ENCODE data around the gene ATXN10.

Gene ATXN10

GRCh38 chr22:45879552-45879949 lies 207.9 kb downstream of the ATXN10 start:
- DNase-seq (ENCODE audit: low read depth), result no peak
- TF ChIP-seq, protein P1, sequence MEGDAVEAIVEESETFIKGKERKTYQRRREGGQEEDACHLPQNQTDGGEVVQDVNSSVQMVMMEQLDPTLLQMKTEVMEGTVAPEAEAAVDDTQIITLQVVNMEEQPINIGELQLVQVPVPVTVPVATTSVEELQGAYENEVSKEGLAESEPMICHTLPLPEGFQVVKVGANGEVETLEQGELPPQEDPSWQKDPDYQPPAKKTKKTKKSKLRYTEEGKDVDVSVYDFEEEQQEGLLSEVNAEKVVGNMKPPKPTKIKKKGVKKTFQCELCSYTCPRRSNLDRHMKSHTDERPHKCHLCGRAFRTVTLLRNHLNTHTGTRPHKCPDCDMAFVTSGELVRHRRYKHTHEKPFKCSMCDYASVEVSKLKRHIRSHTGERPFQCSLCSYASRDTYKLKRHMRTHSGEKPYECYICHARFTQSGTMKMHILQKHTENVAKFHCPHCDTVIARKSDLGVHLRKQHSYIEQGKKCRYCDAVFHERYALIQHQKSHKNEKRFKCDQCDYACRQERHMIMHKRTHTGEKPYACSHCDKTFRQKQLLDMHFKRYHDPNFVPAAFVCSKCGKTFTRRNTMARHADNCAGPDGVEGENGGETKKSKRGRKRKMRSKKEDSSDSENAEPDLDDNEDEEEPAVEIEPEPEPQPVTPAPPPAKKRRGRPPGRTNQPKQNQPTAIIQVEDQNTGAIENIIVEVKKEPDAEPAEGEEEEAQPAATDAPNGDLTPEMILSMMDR (conservative IDR thresholded peaks at IDR 0.05; ENCODE audit: low read depth, low read length), result no peak
- no peak overlapping the region for H3K4me3 ChIP-seq (ENCODE audit: low read length)

- TF ChIP-seq, protein P1 (conservative IDR thresholded peaks at IDR 0.05; ENCODE audit: low read depth, low read length), result no peak
- no peak for DNase-seq (ENCODE audit: low read depth)
- no peak overlapping the region for H3K4me3 ChIP-seq (ENCODE audit: low read length)
Measured at GRCh38 chr22:45880091-45880715, 208.6 kb downstream of the ATXN10 start.

GRCh38 chr22:45880716-45881523 lies 209.3 kb downstream of the ATXN10 start:
- no peak for DNase-seq (ENCODE audit: low read depth)
- no peak overlapping the region for H3K4me3 ChIP-seq (ENCODE audit: low read length)

GRCh38 chr22:45881524-45881875 lies 209.9 kb downstream of the ATXN10 start:
- no peak overlapping the region for H3K4me3 ChIP-seq (ENCODE audit: low read length)
- DNase-seq (ENCODE audit: low read depth), result no peak
- TF ChIP-seq, protein P1 (conservative IDR thresholded peaks at IDR 0.05; ENCODE audit: low read depth, low read length), result no peak

More at GRCh38 chr22:45880716-45881523, 209.3 kb downstream of the ATXN10 start:
- TF ChIP-seq, protein P1 (conservative IDR thresholded peaks at IDR 0.05; ENCODE audit: low read depth, low read length), result no peak

- no peak overlapping the region for H3K4me3 ChIP-seq (ENCODE audit: low read length)
- DNase-seq (ENCODE audit: low read depth), result no peak
- TF ChIP-seq, protein P1 (conservative IDR thresholded peaks at IDR 0.05; ENCODE audit: low read depth, low read length), result no peak
Measured at GRCh38 chr22:45882881-45883810, 211.5 kb downstream of the ATXN10 start.

DNA sequence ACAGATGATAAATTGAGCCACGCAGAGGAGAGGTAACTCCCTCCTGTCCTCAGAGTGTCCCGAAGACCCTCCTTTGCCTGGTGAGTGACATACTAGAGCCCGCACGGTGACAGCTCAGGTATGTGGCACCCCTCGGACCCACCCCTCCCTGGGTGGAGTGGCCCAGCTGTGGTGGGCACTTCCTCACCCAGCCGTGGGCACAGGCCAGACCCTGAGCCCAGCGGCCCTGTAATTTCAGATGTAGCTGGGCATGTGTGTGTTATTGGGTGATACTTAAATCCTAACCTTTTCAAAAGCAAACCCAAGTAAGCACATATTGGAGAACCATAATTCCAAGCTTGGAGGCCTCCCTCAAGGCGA lies 212.2 kb downstream of the ATXN10 start:
- H3K4me3 ChIP-seq (ENCODE audit: low read length), result no peak overlapping the region
- TF ChIP-seq, protein P1 (conservative IDR thresholded peaks at IDR 0.05; ENCODE audit: low read depth, low read length), result no peak
- no peak for DNase-seq (ENCODE audit: low read depth)
